HepG2 (cell line): ENCODE data around the gene WNT3A.

ENCODE experiments used
- CAMTA2 ChIP-seq: sonication (generic); formaldehyde crosslinking; IDR thresholded peaks from 2 replicates; pipeline ENCODE4 v1.4.0; 2020; ENCODE audit warnings: mild to moderate bottlenecking, missing genetic modification reagents, borderline replicate concordance
- CTCF ChIP-seq: sonication (generic); formaldehyde crosslinking; IDR thresholded peaks from 2 replicates; pipeline ENCODE4 v1.5.0; 2020; ENCODE audit warnings: mild to moderate bottlenecking, missing genetic modification reagents, moderate library complexity
- HMG20B ChIP-seq: conservative IDR thresholded peaks from 2 replicates; pipeline ENCODE4 v1.6.1; 2016; ENCODE audit warnings: missing genetic modification reagents, missing compliant biosample characterization
- MAFK ChIP-seq, 2 experiments: IDR thresholded peaks in 1 of 2; conservative IDR thresholded peaks in 1 of 2; 2 replicates each; pipeline ENCODE4 v1.6.1; 2011; ENCODE audit warnings: improper control_type of control experiment in 2 of 2, low read length in 2 of 2
- NCOR1 ChIP-seq: fragments of 200-600 bp; sonication (generic); IDR thresholded peaks from 2 replicates; pipeline ENCODE4 v1.7.0; 2017; ENCODE audit warnings: antibody characterized with exemption, low read length, borderline replicate concordance
- RNF2 ChIP-seq: fragments of 450-650 bp; conservative IDR thresholded peaks from 2 replicates; pipeline ENCODE4 v1.6.1; 2016; ENCODE audit warnings: low read depth
- ZNF562 ChIP-seq: sonication (generic); formaldehyde crosslinking; IDR thresholded peaks from 2 replicates; pipeline ENCODE4 v1.8.0; 2022; ENCODE audit warnings: missing genetic modification reagents, borderline replicate concordance

- TF ChIP-seq CTCF (CRISPR knock-in tag) (no peak), MAFK (conservative IDR thresholded peaks at IDR 0.05 in 1 of 2, IDR thresholded peaks at IDR 0.05 in 1 of 2; ENCODE audit: low read length in 2 of 2) (no peak), CAMTA2 (CRISPR knock-in tag) (no peak), NCOR1 (no peak), HMG20B (no peak), RNF2 (no peak), ZNF562 (CRISPR knock-in tag) (no peak)
Observed at GRCh38 chr1:228038387-228039005, 31.7 kb downstream of the WNT3A start.
